Activated T-helper 2 cell treated with anti-CD3 and anti-CD28 coated beads, Interferon-gamma antibody, Interleukin-2, Interleukin-4, amounts not matched to agents 10 μg/mL and 5 μg/mL and 100 μg/mL, durations not matched to agents 14 hours and 24 hours and 36 hours (primary cell): ENCODE measurements around the gene TMEM175. TPM values are rescaled to one million over a fixed set of nuclear protein-coding genes. Genes with fewer than 3 reads are reported as not detected.
"Not testable (repeated sequence)": the region's sequence is repeated elsewhere in the genome, so short reads cannot be mapped to it uniquely, and the experiment has no call there.

Experiments
- DNase-seq: peaks from one replicate; pipeline ENCODE4 v3.0.0; 2021; ENCODE audit warnings: low spot score
- H3K27ac Mint-ChIP-seq: one replicate; pipeline ENCODE4 v1.8.0; 2021; ENCODE audit warnings: mixed read lengths
- H3K27me3 Mint-ChIP-seq: one replicate; pipeline ENCODE4 v1.8.0; 2021; ENCODE audit warnings: low read depth, mixed read lengths
- H3K36me3 Mint-ChIP-seq: one replicate; pipeline ENCODE4 v1.8.0; 2021; ENCODE audit warnings: low read depth, mixed read lengths
- H3K4me1 Mint-ChIP-seq: one replicate; pipeline ENCODE4 v1.8.0; 2021; ENCODE audit warnings: low read depth, mixed read lengths
- H3K4me3 Mint-ChIP-seq: one replicate; pipeline ENCODE4 v1.8.0; 2021; ENCODE audit warnings: low read depth, mild to moderate bottlenecking, moderate library complexity, mixed read lengths
- H3K9me3 Mint-ChIP-seq: one replicate; pipeline ENCODE4 v1.8.0; 2021; ENCODE audit warnings: mixed read lengths
- intact Hi-C: fragments of 100-400 bp; cut with micrococcal nuclease; formaldehyde crosslinking; loops from one replicate; pipeline ENCODE4 v1.15.1; 2023
- total RNA-seq: library from RNA; stranded (reverse); gene quantifications from 2 replicates; pipeline ENCODE4 v1.2.3, GENCODE V29; 2022

The TMEM175 gene
- total RNA-seq, 1 donor from 2014 or later = 11.8 TPM

DNA sequence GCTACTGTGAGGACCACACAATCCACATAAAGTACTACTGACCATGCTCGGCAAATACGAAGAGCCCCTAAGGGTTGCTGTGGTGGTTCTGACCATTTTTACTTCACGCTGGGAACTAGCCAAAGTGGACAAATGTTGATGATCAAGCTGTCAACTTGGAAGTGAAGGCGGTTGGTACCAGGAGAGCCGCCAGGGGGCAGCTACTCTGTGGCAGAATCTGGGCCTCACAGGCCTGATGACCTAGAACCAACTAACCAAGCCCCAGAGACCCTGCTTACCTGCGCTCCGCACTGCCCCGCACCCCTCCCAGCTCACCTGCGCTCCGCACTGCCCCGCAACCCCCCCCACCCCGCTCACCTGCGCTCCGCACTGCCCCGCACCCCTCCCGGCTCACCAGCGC lies 5.7 kb upstream of the TMEM175 start:
- H3K27ac Mint-ChIP-seq = no peak overlapping the region

DNA sequence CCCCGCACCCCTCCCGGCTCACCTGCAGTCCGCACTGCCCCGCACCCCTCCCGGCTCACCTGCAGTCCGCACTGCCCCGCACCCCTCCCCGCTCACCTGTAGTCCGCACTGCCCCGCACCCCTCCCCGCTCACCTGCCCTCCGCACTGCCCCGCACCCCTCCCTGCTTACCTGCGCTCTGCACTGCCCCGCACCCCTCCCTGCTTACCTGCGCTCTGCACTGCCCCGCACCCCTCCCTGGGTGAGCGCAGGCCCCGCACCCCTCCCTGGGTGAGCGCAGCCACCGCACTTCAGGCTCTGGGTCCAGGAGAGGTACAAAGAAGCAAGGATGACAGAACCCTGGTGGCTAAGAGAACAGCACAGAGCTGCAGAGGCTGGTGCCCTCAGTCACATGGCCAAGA lies 4.7 kb upstream of the TMEM175 start:
- intact Hi-C loops, H3K27me3 Mint-ChIP-seq, DNase-seq: not testable (repeated sequence)

More for the DNA sequence above, 5.7 kb upstream of the TMEM175 start:
- no peak for DNase-seq
- H3K36me3 Mint-ChIP-seq = peaks cover 13% of the 10 kb centered on the region
- no peaks in the 10 kb centered on the region for H3K27me3 Mint-ChIP-seq
- peaks cover 53% of the 10 kb centered on the region for H3K4me1 Mint-ChIP-seq
- H3K9me3 Mint-ChIP-seq = no peaks in the 10 kb centered on the region
- intact Hi-C loops = no loop called here
- no peak overlapping the region for H3K4me3 Mint-ChIP-seq

GRCh38 chr4:929096-929765 lies 3.0 kb upstream of the TMEM175 start:
- H3K9me3 Mint-ChIP-seq = no peaks in the 10 kb centered on the region
- intact Hi-C loops = no loop called here
- H3K27me3 Mint-ChIP-seq = no peaks in the 10 kb centered on the region
- H3K4me1 Mint-ChIP-seq = peaks cover 47% of the 10 kb centered on the region
- H3K4me3 Mint-ChIP-seq = no peak overlapping the region
- no peak overlapping the region for H3K27ac Mint-ChIP-seq
- no peak for DNase-seq
- no peaks in the 10 kb centered on the region for H3K36me3 Mint-ChIP-seq

More for the DNA sequence above, 4.7 kb upstream of the TMEM175 start:
- H3K4me3 Mint-ChIP-seq, H3K9me3 Mint-ChIP-seq, H3K27ac Mint-ChIP-seq, H3K36me3 Mint-ChIP-seq: not testable (repeated sequence)
- H3K4me1 Mint-ChIP-seq = peaks cover 48% of the 10 kb centered on the region

- H3K9me3 Mint-ChIP-seq = no peaks in the 10 kb centered on the region
- H3K4me3 Mint-ChIP-seq = peak overlapping the region; percentile 96
- DNase-seq = no peak
- no peaks in the 10 kb centered on the region for H3K27me3 Mint-ChIP-seq
- H3K36me3 Mint-ChIP-seq = no peaks in the 10 kb centered on the region
- intact Hi-C loops = loop anchor here (1.0 to 5.0 kb wide), 4 partner anchors 9 to 258 kb away; partner anchors contain the start of genes ATP5ME and MYL5
- peaks cover 38% of the 10 kb centered on the region for H3K4me1 Mint-ChIP-seq
- peak overlapping the region; percentile 77 for H3K27ac Mint-ChIP-seq
These were observed 2.2 kb upstream of the TMEM175 start for GRCh38 chr4:930028-930551.

DNA sequence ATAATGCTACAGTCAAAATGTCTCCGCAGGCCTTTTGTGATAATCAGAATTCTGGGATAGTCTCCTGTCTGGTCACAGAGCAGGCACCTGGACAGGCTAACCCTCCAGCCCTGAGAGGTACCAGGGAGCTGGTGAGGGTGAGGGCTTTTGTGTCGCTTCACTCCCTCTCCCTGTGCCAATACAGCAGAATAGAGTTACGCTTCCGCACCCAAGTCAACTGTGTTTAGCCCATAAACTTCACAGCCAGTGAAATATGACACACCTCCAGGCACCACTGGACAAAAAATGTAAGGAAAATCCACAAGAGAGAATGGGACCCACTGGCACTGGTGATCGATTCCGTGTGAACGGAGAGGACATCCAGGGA lies 1.4 kb upstream of the TMEM175 start:
- H3K4me3 Mint-ChIP-seq = peak overlapping the region; percentile 96
- no peaks in the 10 kb centered on the region for H3K27me3 Mint-ChIP-seq
- peaks cover 35% of the 10 kb centered on the region for H3K4me1 Mint-ChIP-seq
- DNase-seq = no peak
- peak overlapping the region; percentile 77 for H3K27ac Mint-ChIP-seq
- intact Hi-C loops = loop anchor here (1.0 to 5.0 kb wide), 4 partner anchors 10 to 259 kb away; partner anchors contain the start of genes ATP5ME and MYL5
- no peaks in the 10 kb centered on the region for H3K9me3 Mint-ChIP-seq
- no peaks in the 10 kb centered on the region for H3K36me3 Mint-ChIP-seq

DNA sequence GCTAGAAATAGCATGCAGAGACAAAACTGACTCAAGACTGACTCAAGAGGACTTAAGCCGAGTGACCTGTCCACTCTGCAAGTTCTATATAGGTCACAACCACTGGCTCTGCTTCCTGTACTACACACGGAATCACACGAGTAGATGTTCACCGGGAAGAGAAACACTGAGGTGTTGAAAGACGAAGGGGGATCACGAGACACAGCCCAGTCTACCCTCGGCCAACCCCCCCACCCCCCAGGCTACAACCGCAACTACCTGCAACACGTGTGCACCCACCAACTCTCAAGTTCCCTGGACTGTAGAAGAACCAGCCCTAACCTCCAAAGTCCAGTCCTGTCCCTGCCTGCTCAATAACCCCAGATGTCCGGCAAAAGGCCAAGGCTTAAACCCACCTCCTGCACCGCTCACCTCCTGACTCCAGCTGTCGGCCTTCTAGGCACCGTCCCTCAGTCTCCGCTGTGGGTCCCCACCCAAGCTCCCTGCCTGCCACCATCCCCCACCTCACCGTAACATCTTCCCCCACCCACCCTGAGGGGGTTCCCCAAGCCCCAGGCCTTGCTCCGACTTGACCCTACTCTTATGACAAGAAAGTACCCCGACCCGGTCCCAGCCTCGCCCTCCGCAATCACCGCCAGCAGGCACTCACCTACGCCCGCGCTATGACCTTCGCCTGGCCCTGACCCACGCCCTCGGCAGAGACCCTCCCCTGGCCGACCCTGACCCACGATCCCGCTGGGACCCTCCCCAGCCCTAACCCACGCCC lies 883 bp upstream of the TMEM175 start:
- Mint-ChIP-seq H3K4me1 (peaks cover 34% of the 10 kb centered on the region), H3K4me3 (peak overlapping the region; percentile 96), H3K27me3 (no peaks in the 10 kb centered on the region), H3K9me3 (no peaks in the 10 kb centered on the region), H3K27ac (peak overlapping the region; percentile 77), H3K36me3 (no peaks in the 10 kb centered on the region)
- DNase-seq = no peak
- intact Hi-C loops = loop anchor here (2.0 to 5.0 kb wide), 3 partner anchors 53 to 259 kb away; partner anchors contain the start of genes ATP5ME and MYL5

- DNase-seq = no peak
- Mint-ChIP-seq H3K4me3 (peak overlapping the region; percentile 96), H3K27ac (peak overlapping the region; percentile 77), H3K9me3 (no peaks in the 10 kb centered on the region), H3K36me3 (no peaks in the 10 kb centered on the region), H3K27me3 (no peaks in the 10 kb centered on the region), H3K4me1 (peaks cover 34% of the 10 kb centered on the region)
- intact Hi-C loops = loop anchor here (1.0 to 5.0 kb wide), 6 partner anchors 40 to 260 kb away; partner anchors contain the start of genes ATP5ME, DGKQ, FGFRL1 and IDUA
These were observed 432 bp downstream of the TMEM175 start for GRCh38 chr4:932713-933070.

GRCh38 chr4:939508-939907 lies 7.2 kb downstream of the TMEM175 start:
- H3K4me1 Mint-ChIP-seq, H3K27ac Mint-ChIP-seq, intact Hi-C loops, H3K4me3 Mint-ChIP-seq, H3K36me3 Mint-ChIP-seq, H3K27me3 Mint-ChIP-seq, DNase-seq, H3K9me3 Mint-ChIP-seq: not testable (repeated sequence)

- H3K4me3 Mint-ChIP-seq = no peak overlapping the region
- no peak overlapping the region for H3K27ac Mint-ChIP-seq
- no peaks in the 10 kb centered on the region for H3K36me3 Mint-ChIP-seq
- no peak for DNase-seq
- intact Hi-C loops = no loop called here
- no peaks in the 10 kb centered on the region for H3K9me3 Mint-ChIP-seq
- H3K27me3 Mint-ChIP-seq = no peaks in the 10 kb centered on the region
- no peaks in the 10 kb centered on the region for H3K4me1 Mint-ChIP-seq
These were observed 13.2 kb downstream of the TMEM175 start for GRCh38 chr4:945274-946102.

DNA sequence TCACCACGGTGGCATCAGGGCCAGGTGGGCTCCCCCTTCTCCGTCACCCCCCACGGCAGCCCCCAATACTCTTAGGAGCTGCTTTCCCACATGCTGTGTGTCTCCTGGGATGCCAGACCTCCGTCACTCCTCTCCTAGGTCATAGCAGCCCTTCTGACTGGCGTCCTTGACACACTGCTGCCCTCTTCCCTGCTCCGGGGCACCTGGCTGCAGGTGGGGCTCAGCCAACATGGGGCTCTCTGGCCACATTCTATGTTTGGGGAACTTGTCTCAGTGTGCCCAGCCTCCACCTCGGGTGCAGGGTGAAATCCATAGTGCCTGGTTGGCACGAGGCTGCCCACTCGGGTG lies 13.8 kb downstream of the TMEM175 start:
- Mint-ChIP-seq H3K9me3 (no peaks in the 10 kb centered on the region), H3K4me1 (no peaks in the 10 kb centered on the region), H3K4me3 (no peak overlapping the region), H3K27me3 (no peaks in the 10 kb centered on the region), H3K36me3 (no peaks in the 10 kb centered on the region), H3K27ac (no peak overlapping the region)
- no peak for DNase-seq
- intact Hi-C loops = no loop called here

- H3K4me1 Mint-ChIP-seq = no peaks in the 10 kb centered on the region
- no peak overlapping the region for H3K4me3 Mint-ChIP-seq
- no peaks in the 10 kb centered on the region for H3K9me3 Mint-ChIP-seq
- H3K27ac Mint-ChIP-seq = no peak overlapping the region
- H3K27me3 Mint-ChIP-seq = no peaks in the 10 kb centered on the region
- DNase-seq = no peak
- H3K36me3 Mint-ChIP-seq = no peaks in the 10 kb centered on the region
- intact Hi-C loops = no loop called here
These were observed 14.5 kb downstream of the TMEM175 start for GRCh38 chr4:946517-947471.
